GM19328 (cell line): ENCODE measurements around the gene SEMA4D.

Experiments
- ATAC-seq: cut with Tn5 transposase; IDR thresholded peaks from one replicate; pipeline ENCODE4 v1.9.1; 2021; ENCODE audit warnings: mild to moderate bottlenecking, moderate library complexity; ENCODE audit not compliant: unreplicated experiment

Gene SEMA4D

GRCh38 chr9:89433826-89434225 lies 64.1 kb downstream of the SEMA4D start:
- ATAC-seq = no peak

DNA sequence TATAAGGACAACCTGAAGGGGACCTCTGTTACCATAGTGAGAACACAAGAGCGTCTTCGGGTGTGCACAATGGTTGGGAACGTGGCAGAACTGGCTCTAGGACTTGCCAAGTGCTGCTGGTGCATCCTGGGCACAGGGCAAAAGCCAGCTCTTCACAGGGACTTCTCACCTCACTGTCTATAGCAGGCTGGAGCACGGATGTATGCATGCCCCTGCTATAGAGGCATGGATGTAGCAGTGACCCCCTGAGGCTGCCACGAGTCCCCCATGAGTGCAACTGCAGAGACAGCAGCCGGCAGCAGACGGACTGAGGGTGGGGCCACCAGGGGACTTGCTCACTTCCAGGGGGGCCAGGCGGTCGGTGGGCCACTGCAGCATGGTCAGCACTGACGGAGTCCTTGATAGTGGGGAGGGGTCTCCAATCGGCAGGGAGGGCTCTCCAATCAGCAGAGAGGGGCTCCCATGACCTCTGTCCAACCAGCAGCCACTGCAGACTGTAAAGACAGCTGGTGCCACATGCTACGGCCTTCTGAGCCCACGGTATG lies 64.9 kb downstream of the SEMA4D start:
- no peak for ATAC-seq

DNA sequence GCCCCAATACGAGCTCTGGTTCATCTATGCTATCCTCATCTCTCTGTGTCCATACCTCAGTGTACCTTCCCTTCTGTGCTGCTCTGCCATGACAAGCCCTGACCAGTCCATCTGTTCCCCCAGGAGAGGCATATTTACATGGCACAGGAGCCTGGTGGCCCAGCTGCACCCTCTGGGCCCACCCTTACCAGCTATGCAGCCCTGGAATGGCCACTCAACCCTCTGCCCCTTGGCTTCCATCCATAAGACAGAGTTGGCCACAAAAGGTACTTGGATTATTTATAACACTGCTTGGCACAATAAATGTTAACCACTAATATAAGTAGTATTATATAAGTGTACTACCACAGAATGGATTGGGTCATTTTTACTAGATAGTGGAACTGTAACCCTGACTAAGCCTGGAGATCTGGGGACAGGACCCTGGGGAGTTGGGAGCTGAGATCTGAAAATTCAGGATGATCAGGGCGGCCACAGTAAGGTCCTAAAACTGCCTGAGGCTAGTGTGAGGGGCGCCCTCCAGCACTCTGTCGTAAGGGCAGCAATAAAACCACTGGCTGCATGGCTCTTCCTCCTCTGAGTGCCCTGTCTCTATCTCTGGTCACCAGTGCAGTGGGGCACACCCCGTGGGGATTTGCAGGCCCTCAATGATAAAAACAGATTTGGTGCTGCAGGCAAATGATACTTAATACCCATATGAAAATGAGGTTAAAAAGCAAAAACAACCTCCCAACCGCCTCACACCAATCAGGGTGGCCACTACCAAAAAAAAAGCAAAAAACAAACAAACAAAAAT lies 65.8 kb downstream of the SEMA4D start:
- no peak for ATAC-seq

- no peak for ATAC-seq
Observed at GRCh38 chr9:89430995-89431394, 66.9 kb downstream of the SEMA4D start.

GRCh38 chr9:89428901-89429890 lies 68.7 kb downstream of the SEMA4D start:
- ATAC-seq = no peak

DNA sequence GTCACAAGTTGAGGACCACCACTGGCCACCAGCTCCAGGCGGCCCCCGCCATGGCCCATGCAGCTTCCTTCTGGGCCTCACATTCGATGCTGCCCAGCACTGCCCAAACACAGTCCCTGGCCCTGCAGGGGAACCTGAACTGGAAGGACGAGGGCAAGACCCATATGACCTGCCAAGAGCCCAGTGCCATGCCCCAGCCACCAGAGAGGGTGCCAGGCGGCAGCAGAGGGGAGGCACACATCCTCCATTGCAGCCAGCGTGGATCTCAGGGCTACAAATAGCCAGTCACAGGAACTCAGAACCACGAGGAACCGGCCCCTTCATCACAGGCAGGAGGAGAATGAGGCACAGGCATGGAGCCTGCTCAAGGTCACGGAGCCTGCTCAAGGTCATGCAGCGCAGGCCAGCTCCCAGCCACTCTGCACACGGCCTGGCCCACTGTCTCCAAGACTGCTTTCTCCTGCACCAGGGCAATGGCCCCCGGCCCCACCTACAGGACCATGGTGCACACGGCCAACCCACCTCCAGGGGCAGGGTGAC lies 69.6 kb downstream of the SEMA4D start:
- no peak for ATAC-seq

GRCh38 chr9:89427621-89428221 lies 70.2 kb downstream of the SEMA4D start:
- ATAC-seq = no peak

GRCh38 chr9:89426384-89426961 lies 71.4 kb downstream of the SEMA4D start:
- ATAC-seq = peak; percentile 78

DNA sequence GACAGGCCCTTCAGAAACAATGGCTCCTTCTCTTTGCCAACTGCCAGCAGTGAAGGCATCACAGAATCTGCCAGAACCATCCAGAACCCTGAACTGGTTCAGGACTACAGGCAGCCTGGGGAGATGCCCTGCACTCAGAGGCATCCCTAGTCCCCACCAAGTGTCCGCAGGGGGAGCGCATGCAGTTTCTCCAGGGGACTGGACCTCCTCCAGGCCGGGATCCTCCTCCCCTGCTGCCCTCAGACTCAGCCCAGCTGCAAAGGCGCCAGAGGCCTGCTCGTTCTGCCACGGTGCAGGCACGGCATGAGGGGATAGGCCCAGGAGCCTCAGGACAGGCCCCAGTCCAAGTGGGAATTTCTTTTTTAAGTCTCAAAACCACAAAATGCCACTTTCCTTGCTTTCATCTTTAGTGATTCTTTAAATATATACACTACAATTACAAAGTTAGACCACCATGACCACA lies 72.0 kb downstream of the SEMA4D start:
- no peak for ATAC-seq

- no peak for ATAC-seq
Observed at GRCh38 chr9:89425024-89425805, 72.7 kb downstream of the SEMA4D start.

DNA sequence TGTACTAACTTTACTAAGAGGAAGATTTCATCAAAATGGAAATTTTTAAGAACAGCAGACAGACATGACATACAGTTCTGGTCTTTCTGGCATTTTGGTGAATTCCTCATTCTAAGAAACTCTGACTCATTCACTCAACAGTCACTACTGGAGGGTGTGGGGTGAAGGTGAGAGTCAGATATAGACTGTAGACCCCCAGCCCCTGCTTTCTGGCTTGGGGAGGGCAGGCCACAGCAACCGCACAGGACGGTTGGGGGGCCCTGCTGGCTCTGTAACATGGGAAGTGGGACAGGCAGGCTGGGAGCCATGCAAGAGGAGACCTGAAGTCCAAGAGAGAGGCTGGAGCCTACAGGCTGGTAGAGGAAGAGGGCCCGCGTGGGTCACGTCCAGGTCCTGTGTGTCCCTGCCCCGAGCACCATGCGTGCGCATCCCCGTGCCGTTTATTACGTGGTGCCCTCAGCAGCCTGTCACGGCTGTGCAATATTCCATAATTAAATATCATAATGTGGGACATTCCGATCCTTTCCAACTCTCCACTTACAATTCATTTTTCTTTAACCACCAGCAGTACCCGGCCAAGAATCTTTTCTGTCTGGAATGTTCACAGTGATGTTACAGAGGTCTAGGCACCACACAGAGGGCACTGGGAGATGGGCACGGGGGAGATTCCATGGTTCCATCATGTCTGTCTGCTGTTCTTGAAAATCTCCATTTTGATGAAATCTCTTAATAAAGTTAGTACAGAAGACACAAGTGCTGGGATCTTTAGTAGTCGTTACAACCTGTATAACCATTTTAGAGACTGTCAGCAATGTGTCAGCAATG lies 75.5 kb downstream of the SEMA4D start:
- ATAC-seq = no peak

GRCh38 chr9:89421595-89421994 lies 76.3 kb downstream of the SEMA4D start:
- ATAC-seq = no peak

DNA sequence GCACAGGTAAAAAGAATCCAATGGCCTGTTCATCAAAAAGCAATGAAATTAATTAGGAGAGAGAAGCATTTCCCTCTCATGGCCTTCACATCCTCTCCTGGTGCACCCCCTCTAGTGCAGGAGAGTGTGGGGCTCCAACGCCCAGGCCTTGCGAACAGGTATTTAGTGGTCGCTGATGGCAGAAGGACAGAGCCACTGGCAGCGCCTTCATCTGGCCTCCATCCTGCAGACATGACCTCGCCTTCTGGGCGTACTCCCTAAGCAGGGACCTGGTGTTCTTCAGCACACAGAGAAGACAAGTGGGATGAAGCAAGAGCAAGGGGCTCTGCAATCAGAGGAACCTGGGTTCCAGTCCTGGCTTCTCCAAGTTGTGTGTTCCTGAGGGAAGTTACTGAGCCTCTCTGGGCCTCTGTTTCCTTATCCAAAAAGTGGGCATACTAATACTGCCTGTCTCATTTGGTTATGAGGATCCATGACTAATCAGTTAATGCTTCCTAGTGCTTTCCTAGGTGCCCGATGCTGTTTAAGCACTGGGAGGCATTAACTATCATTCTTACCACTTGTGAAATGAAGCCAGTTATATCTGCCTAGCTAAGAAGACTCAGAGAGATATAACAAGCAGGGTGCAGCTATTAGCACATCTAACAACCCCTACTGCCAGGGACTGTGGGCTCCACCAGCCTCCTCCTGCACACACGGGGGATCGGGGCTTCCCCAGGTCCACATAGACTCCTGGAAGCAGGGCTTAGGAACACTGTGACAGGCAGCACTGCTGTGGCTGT lies 77.3 kb downstream of the SEMA4D start:
- no peak for ATAC-seq

- no peak for ATAC-seq
Observed at GRCh38 chr9:89419978-89420394, 77.9 kb downstream of the SEMA4D start.

- ATAC-seq = no peak
Observed at GRCh38 chr9:89418882-89419640, 78.9 kb downstream of the SEMA4D start.

GRCh38 chr9:89418474-89418845 lies 79.5 kb downstream of the SEMA4D start:
- no peak for ATAC-seq

- ATAC-seq = no peak
Observed at GRCh38 chr9:89417832-89418473, 80.0 kb downstream of the SEMA4D start.
